Heart left ventricle (tissue), 16 donors: Measurements from ENCODE around the gene ZNF516. TPM values are rescaled to one million over a fixed set of nuclear protein-coding genes. Genes with fewer than 3 reads are reported as not detected.

ENCODE experiments used
- ATAC-seq, 4 donors: fragments of 200-7000 bp; cut with Tn5 transposase; one replicate each; pipeline ENCODE4 v1.9.1; 2020 to 2022; ENCODE audit warnings: moderate library complexity in 4 of 4, mild to moderate bottlenecking in 3 of 4, moderate number of reproducible peaks in 1 of 4
- DNase-seq, 5 donors: peaks; one replicate each; pipeline ENCODE4 v3.0.0-alpha.2; 2020
- H3K27ac ChIP-seq, 12 donors: fragments of 200-600 bp; sonication (generic) in 4 of 12; one replicate each; pipeline versions ENCODE4 v1.5.0 to v1.8.0; 2016 to 2022; ENCODE audit warnings: mild to moderate bottlenecking in 2 of 12
- H3K27me3 ChIP-seq, 9 donors: fragments of 200-600 bp; sonication (generic) in 2 of 9; one replicate each; pipeline versions ENCODE4 v1.5.1 to v1.8.0; 2016 to 2022; ENCODE audit warnings: mild to moderate bottlenecking in 3 of 9
- H3K36me3 ChIP-seq, 9 donors: fragments of 200-600 bp; sonication (generic) in 2 of 9; one replicate each; pipeline versions ENCODE4 v1.5.0 to v1.8.0; 2018 to 2022; ENCODE audit warnings: mild to moderate bottlenecking in 2 of 9
- H3K4me1 ChIP-seq, 12 donors: fragments of 200-600 bp; sonication (generic) in 4 of 12; one replicate each; pipeline versions ENCODE4 v1.5.0 to v1.8.0; 2016 to 2022; ENCODE audit warnings: mild to moderate bottlenecking in 3 of 12
- H3K4me3 ChIP-seq, 12 donors: fragments of 200-600 bp; sonication (generic) in 4 of 12; one replicate each; pipeline versions ENCODE4 v1.5.0 to v1.8.0; 2017 to 2022; ENCODE audit warnings: mild to moderate bottlenecking in 9 of 12, moderate library complexity in 4 of 12
- H3K9me3 ChIP-seq, 12 donors: fragments of 200-600 bp; sonication (generic) in 4 of 12; one replicate each; pipeline versions ENCODE4 v1.5.0 to v1.8.0; 2016 to 2022; ENCODE audit warnings: mild to moderate bottlenecking in 1 of 12
- POLR2A ChIP-seq, 2 donors: fragments of 450-650 bp; IDR thresholded peaks; one replicate each; pipeline ENCODE4 v1.6.1; 2017; ENCODE audit warnings: antibody characterized with exemption in 2 of 2, mild to moderate bottlenecking in 2 of 2, moderate library complexity in 2 of 2
- WGBS, 4 donors: extraction: QIAGEN DNeasy Blood & Tissue Kit in 2 of 4; methylation state at CpG; one replicate each; pipeline versions ENCODE4 v1.1.5 to v1.1.7; 2013 to 2018; 5-methylcytosine and 5-hydroxymethylcytosine counted together
- intact Hi-C, 10 donors: fragments of 100-400 bp; cut with DNase I; formaldehyde crosslinking; loops; one replicate each; pipeline versions ENCODE4 v1.11.1 to v1.14.2; 2022
- polyA plus RNA-seq, 2 donors: library from polyadenylated mRNA; stranded (reverse); fragments of 200-250 nt; gene quantifications; one replicate each; pipeline ENCODE4 v1.2.3, GENCODE V29; 2013
- total RNA-seq, 9 donors: library from RNA; depleted of rRNA in 2 of 9; stranded (reverse); fragments of >200 nt in 2 of 9; fragmentation: NEBNext Ultra II Directional in 3 of 9; extraction: Animal tissue kit (Norgen Biotek cat#: 25700) in 3 of 9; gene quantifications; one replicate each; pipeline versions ENCODE4 v1.1.0 to v1.2.4, GENCODE V29; 2016 to 2023
- TF ChIP-seq, protein P1 (sequence below), 12 donors: fragments of 200-600 bp; sonication (generic) in 4 of 12; IDR thresholded peaks; one replicate each; pipeline versions ENCODE4 v1.5.0 to v1.8.0; 2018 to 2022; ENCODE audit warnings: antibody characterized with exemption in 12 of 12, mild to moderate bottlenecking in 5 of 12
- donor health status: ischemic (EF 13 %, LVEDD 7.1; RV severe dilation, severe dysfunction).
- donor health status: healthy with polysubstance abuse.
- donor health status: DM: no; HTN: yes; CAD: no.
- donor health status: DM: no; HTN: no; CAD: no.
- donor health status: ischemic (EF 25% LVEDD 6.9; RV normal size, moderate dysfunction).
- donor health status: ischemic (EF 25% LVEDD 5.7; RV mildly dilated, moderate dysfunction).
- donor health status: healthy.
- donor health status: DM: yes; HTN: yes; CAD: no.
- donor health status: ischemic (EF 35%, LVEDD 5.7; RV mildly dilated, moderate dysfunction).
- donor health status: nonischemic (EF 11% LVEDD 7.7; RV severe dilation, severe dysfunction).
- donor health status: DM: yes; HTN: yes; CAD: no.
- donor health status: PGD.
- donor health status: ischemic (EF 29% LVEDD 5.4; RV normal size, mild dysfunction).
- donor health status: nonischemic (EF 23%, LVEDD 6.1; RV moderate dilation, normal function).

Gene ZNF516
- total and polyA plus RNA-seq, 11 donors: 4.8 to 24.8 (median 14.6) TPM

DNA sequence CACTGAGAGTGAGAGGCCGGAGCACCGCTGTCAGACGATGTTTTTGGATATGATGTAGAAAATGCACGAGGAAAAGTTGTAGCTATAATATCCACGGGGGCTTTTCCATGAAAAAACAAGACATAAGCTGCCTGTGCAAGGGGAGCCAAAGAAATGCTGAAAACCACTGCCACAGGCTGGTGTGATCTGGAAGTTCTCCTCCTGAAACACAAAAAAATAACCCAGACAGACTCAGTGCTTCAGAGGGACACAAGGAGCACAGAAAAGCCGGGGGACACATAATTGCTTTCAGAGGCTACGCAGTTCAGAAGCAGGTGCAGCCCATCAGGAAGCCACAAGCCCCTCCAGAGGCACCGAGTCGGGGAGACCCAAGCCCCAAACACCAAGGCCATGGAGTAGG, 98.2 kb downstream of the ZNF516 start:
- 88 to 92% (median 89%) methylated on average over 9 of the region's 9 CpGs for WGBS, 4 donors
- DNase-seq: no peak
- Histone ChIP-seq H3K9me3 (no peaks in the 10 kb centered on the region), H3K4me3 (no peak overlapping the region), H3K27ac (no peak overlapping the region), H3K27me3 (no peaks in the 10 kb centered on the region), H3K36me3 (no peaks in the 10 kb centered on the region), H3K4me1 (peaks cover 0 to 20% (median 3%) of the 10 kb centered on the region in 12 donors)
- TF ChIP-seq, protein P1, sequence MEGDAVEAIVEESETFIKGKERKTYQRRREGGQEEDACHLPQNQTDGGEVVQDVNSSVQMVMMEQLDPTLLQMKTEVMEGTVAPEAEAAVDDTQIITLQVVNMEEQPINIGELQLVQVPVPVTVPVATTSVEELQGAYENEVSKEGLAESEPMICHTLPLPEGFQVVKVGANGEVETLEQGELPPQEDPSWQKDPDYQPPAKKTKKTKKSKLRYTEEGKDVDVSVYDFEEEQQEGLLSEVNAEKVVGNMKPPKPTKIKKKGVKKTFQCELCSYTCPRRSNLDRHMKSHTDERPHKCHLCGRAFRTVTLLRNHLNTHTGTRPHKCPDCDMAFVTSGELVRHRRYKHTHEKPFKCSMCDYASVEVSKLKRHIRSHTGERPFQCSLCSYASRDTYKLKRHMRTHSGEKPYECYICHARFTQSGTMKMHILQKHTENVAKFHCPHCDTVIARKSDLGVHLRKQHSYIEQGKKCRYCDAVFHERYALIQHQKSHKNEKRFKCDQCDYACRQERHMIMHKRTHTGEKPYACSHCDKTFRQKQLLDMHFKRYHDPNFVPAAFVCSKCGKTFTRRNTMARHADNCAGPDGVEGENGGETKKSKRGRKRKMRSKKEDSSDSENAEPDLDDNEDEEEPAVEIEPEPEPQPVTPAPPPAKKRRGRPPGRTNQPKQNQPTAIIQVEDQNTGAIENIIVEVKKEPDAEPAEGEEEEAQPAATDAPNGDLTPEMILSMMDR (IDR thresholded peaks at IDR 0.05): no peak
- no peak for TF ChIP-seq POLR2A (IDR thresholded peaks at IDR 0.05)
- intact Hi-C loops: loop anchor here in 7 of 10 donors (5.0 kb wide), 6 partner anchors 96 to 316 kb away; no protein-coding TSS in a partner anchor
- ATAC-seq: no peak

DNA sequence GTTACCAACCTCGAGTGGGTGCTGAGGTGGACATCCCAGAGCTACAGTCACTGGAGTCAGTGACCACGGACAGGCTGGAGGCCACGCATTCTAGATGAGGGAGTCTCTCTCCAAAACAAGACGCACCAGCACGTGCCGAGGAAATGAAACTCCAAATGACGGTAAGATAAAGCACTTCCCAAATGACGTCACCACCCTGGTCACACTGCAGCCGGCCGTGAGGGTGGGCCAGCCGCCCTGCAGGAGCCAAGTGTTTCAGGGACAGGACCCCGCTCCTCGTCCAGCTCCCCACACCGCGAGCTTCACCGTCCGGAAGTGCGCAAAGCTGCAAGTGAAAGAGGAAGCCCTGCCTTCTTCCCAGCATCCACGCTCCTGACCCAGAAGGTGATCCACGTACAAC, 99.4 kb downstream of the ZNF516 start:
- H3K4me1 ChIP-seq: peaks cover 0 to 21% (median 2%) of the 10 kb centered on the region in 12 donors
- no peak for DNase-seq
- intact Hi-C loops: loop anchor here in 7 of 10 donors (5.0 kb wide), 6 partner anchors 97 to 317 kb away; no protein-coding TSS in a partner anchor
- ATAC-seq: peak in 1 of 4 donors; percentile 50
- H3K4me3 ChIP-seq: no peak overlapping the region
- TF ChIP-seq, protein P1 (IDR thresholded peaks at IDR 0.05): no peak
- no peak for TF ChIP-seq POLR2A (IDR thresholded peaks at IDR 0.05)
- no peaks in the 10 kb centered on the region for H3K9me3 ChIP-seq
- no peaks in the 10 kb centered on the region for H3K36me3 ChIP-seq
- no peaks in the 10 kb centered on the region for H3K27me3 ChIP-seq
- 66 to 81% (median 76%) methylated on average over 19 to 20 of the region's 20 CpGs for WGBS, 4 donors
- H3K27ac ChIP-seq: no peak overlapping the region

DNA sequence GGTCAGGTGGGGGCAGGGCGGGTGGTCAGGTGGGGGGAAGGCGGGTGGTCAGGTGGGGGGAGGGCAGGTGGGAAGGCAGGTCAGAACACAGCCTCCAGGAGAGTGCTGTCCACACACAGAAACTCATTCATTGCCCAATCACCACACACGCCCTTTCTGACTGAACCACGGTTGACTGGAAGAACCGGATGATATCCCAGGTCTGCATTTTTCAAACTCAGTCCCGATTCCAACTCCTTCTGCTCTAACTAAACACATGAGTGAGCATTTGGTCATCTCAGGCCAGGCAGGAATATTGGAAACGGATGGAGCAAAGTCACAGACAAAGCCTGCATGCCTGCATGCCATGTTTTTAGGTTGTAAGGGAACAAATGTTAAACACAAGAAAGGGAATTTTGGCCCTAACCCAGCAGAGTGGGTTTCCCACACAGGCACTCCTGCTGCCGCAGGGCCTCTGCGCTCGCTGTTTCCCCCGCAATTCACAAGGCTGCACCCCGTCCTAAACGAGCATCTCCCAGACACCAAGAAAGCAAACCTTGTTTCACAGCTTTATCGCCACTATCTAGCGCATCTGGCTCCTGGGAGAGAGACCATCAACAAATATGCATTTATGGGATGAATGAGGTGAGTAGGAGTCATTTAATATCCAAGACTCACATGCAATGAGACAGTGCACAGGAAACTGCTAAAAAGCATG, 100.1 kb downstream of the ZNF516 start:
- TF ChIP-seq, protein P1 (IDR thresholded peaks at IDR 0.05): no peak
- TF ChIP-seq POLR2A (IDR thresholded peaks at IDR 0.05): no peak
- no peaks in the 10 kb centered on the region for H3K9me3 ChIP-seq
- no peak overlapping the region for H3K4me3 ChIP-seq
- no peaks in the 10 kb centered on the region for H3K27me3 ChIP-seq
- ATAC-seq: no peak
- DNase-seq: no peak
- no peaks in the 10 kb centered on the region for H3K36me3 ChIP-seq
- H3K27ac ChIP-seq: no peak overlapping the region
- H3K4me1 ChIP-seq: peaks cover 0 to 28% (median 8%) of the 10 kb centered on the region in 12 donors
- intact Hi-C loops: loop anchor here in 7 of 10 donors (5.0 kb wide), 6 partner anchors 97 to 317 kb away; no protein-coding TSS in a partner anchor
- WGBS, 4 donors: 80 to 84% (median 83%) methylated on average over 14 to 15 of the region's 15 CpGs

DNA sequence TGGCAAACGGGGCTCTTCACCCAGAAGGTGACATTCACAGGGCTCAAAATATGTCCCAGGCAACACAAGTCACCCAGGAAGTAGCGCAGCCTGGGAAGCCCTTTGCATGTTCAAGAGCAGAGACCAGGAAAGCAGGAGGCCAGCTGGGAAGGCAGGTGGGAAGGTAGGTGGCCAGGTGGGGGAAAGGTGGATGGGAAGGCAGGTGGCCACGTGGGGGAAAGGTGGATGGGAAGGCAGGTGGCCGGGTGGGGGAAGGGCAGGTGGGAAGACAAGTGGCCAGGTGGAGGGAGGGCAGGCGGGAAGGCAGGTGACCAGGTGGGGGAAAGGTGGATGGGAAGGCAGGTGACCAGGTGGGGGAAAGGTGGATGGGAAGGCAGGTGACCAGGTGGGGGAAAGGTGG, 102.7 kb downstream of the ZNF516 start:
- TF ChIP-seq, protein P1 (IDR thresholded peaks at IDR 0.05): no peak
- TF ChIP-seq POLR2A (IDR thresholded peaks at IDR 0.05): no peak
- DNase-seq: no peak
- Histone ChIP-seq H3K4me1 (peaks cover 0 to 32% (median 17%) of the 10 kb centered on the region in 12 donors), H3K9me3 (peaks cover 0 to 5% (median 0%) of the 10 kb centered on the region in 12 donors), H3K27me3 (no peaks in the 10 kb centered on the region), H3K27ac (no peak overlapping the region), H3K4me3 (no peak overlapping the region), H3K36me3 (no peaks in the 10 kb centered on the region)
- intact Hi-C loops: no loop called here
- ATAC-seq: no peak
- WGBS, 4 donors: 85 to 91% (median 87%) methylated on average over 5 of the region's 5 CpGs
